Endothelial cell of umbilical vein (primary cell): Measurements from ENCODE around the gene ABCD1. TPM values are rescaled to one million over a fixed set of nuclear protein-coding genes. Genes with fewer than 3 reads are reported as not detected.

Experiments
- BruUV-seq: library from RNA; stranded (reverse); fragments of 400-500 nt; replicated peaks from 2 replicates; lab custom pipeline; 2021; lab: Mats Ljungman, UMichigan
- CTCF ChIA-PET: fragments of 300-600, 350-600 bp; sonication (Branson Sonifier 250); formaldehyde crosslinking; loops from one replicate; lab custom pipeline; 2021; ENCODE audit warnings: antibody characterized with exemption, inconsistent platforms; lab: Charles Lee
- POLR2A ChIA-PET: fragments of 300-600, 350-600 bp; sonication (Branson Sonifier 250); formaldehyde crosslinking; loops from one replicate; lab custom pipeline; 2021; ENCODE audit warnings: antibody characterized with exemption, inconsistent platforms; lab: Charles Lee
- DNase-seq: peaks from one replicate; pipeline ENCODE4 v3.0.0-alpha.2; 2011; ENCODE audit warnings: low read depth, low spot score
- FAIRE-seq: peaks from 2 replicates; lab custom pipeline; 2011; peaks lifted over from hg19 to GRCh38; lab: Jason Lieb, UNC
- H2AFZ ChIP-seq: 2 replicates; pipeline ENCODE4 v1.6.0; 2012; ENCODE audit warnings: low read depth, low read length, control low read depth, inconsistent platforms
- H3K27ac ChIP-seq: 2 replicates; pipeline ENCODE4 v1.5.1; 2011; ENCODE audit warnings: low read depth, mild to moderate bottlenecking, control low read depth, low read length, moderate library complexity; ENCODE audit not compliant: insufficient read depth
- H3K27me3 ChIP-seq, 2 experiments: 2 replicates each; pipeline versions ENCODE4 v1.6.0 to v1.6.1; 2011; ENCODE audit warnings: low read length in 2 of 2, mixed read lengths in 1 of 2; ENCODE audit not compliant: control insufficient read depth in 2 of 2, insufficient read depth in 2 of 2
- H3K36me3 ChIP-seq, 2 experiments: 2 replicates in 1 of 2; 3 replicates in 1 of 2; pipeline ENCODE4 v1.5.1; 2011; ENCODE audit warnings: low read length in 2 of 2, mild to moderate bottlenecking in 1 of 2, moderate library complexity in 1 of 2; ENCODE audit not compliant: control insufficient read depth in 2 of 2, insufficient read depth in 2 of 2; ENCODE audit errors: extremely low read depth in 1 of 2
- H3K4me1 ChIP-seq: 3 replicates; pipeline ENCODE4 v1.5.1; 2011; ENCODE audit warnings: mild to moderate bottlenecking, low read length; ENCODE audit not compliant: control insufficient read depth, insufficient read depth; ENCODE audit errors: extremely low read depth
- H3K4me2 ChIP-seq: 2 replicates; pipeline ENCODE4 v1.6.1; 2011; ENCODE audit warnings: low read length, control low read depth, mixed read lengths; ENCODE audit not compliant: insufficient read depth
- H3K4me3 ChIP-seq, 3 experiments: fragments of 200-600 bp in 1 of 3; sonication (generic), shearing (Covaris generic) in 1 of 3; replicated peaks in 1 of 3; 2 replicates each; pipeline ENCODE4 v1.5.1; 2011 to 2016; ENCODE audit warnings: control low read depth in 3 of 3, low read length in 3 of 3, mild to moderate bottlenecking in 2 of 3, inconsistent platforms in 1 of 3, low read depth in 1 of 3, moderate library complexity in 1 of 3; ENCODE audit not compliant: insufficient read depth in 1 of 3
- H3K79me2 ChIP-seq: 2 replicates; pipeline ENCODE4 v1.6.0; 2012; ENCODE audit warnings: low read length, inconsistent platforms; ENCODE audit not compliant: control insufficient read depth, insufficient read depth
- H3K9ac ChIP-seq: replicated peaks from 2 replicates; pipeline ENCODE3; 2011; ENCODE audit warnings: low read length, control low read depth; ENCODE audit not compliant: insufficient read depth; ENCODE audit errors: extremely low read depth
- H3K9me1 ChIP-seq: replicated peaks from 3 replicates; pipeline ENCODE4 v1.6.0; 2011; ENCODE audit warnings: mild to moderate bottlenecking, low read length; ENCODE audit not compliant: control insufficient read depth, insufficient read depth; ENCODE audit errors: extremely low read depth
- H3K9me3 ChIP-seq: replicated peaks from 2 replicates; pipeline ENCODE4 v1.5.1; 2012; ENCODE audit warnings: low read length, inconsistent platforms; ENCODE audit not compliant: control insufficient read depth, insufficient read depth
- H4K20me1 ChIP-seq: replicated peaks from 2 replicates; pipeline ENCODE3; 2011; ENCODE audit warnings: mild to moderate bottlenecking, low read length; ENCODE audit not compliant: control insufficient read depth, insufficient read depth; ENCODE audit errors: extremely low read depth
- EZH2 ChIP-seq: IDR thresholded peaks from 2 replicates; pipeline ENCODE4 v1.6.1; 2012; ENCODE audit warnings: borderline replicate concordance, low read depth, mild to moderate bottlenecking, moderate library complexity, low read length, inconsistent platforms; ENCODE audit not compliant: severe bottlenecking
- FOS ChIP-seq: IDR thresholded peaks from 2 replicates; pipeline ENCODE4 v1.6.1; 2011; ENCODE audit warnings: mild to moderate bottlenecking, low read length, moderate library complexity, borderline replicate concordance; ENCODE audit not compliant: insufficient read depth
- JUN ChIP-seq: IDR thresholded peaks from 2 replicates; pipeline ENCODE4 v1.6.1; 2011; ENCODE audit warnings: borderline replicate concordance, low read depth; ENCODE audit not compliant: insufficient read length, insufficient read depth
- dilution Hi-C: fragments of 300-500 bp; cut with MboI; formaldehyde crosslinking; loops from one replicate; pipeline ENCODE4 v1.15.0; 2019; ENCODE audit warnings: low sequenced_read_pairs; ENCODE audit not compliant: extremely low pct_ligation_motif_present
- intact Hi-C: fragments of 100-400 bp; cut with micrococcal nuclease; formaldehyde crosslinking; loops from one replicate; pipeline ENCODE4 v1.10.0; 2022
- polyA plus RNA-seq, 4 experiments: library from polyadenylated mRNA; depleted of rRNA in 3 of 4; stranded (reverse) in 3 of 4; unstranded in 1 of 4; fragments of >200 nt; gene quantifications; 2 replicates each; pipeline versions ENCODE4 v1.2.1 to v1.2.3, GENCODE V29; 2011 to 2012; ENCODE audit warnings: missing spikeins in 1 of 4
- total RNA-seq: library from RNA; stranded (reverse); gene quantifications from 2 replicates; pipeline ENCODE4 v1.2.3, GENCODE V29; 2021

ABCD1 gene
- total and polyA plus RNA-seq, 2 donors (not counting 3 experiments of a cell fraction or from before 2014, with no cell fraction given) = 9.1 to 12.9 TPM

GRCh38 chrX:153793291-153793690, 68.6 kb downstream of the ABCD1 start:
- no peak for FAIRE-seq
- ChIA-PET POLR2A (no interaction called here), CTCF (interaction anchor here (1.9 kb wide), 1 partner anchor 154 kb away, joined by 13 read pairs; no protein-coding TSS in a partner anchor)
- H2AFZ ChIP-seq = no peak overlapping the region
- peak overlapping the region; percentile 34 to 84 (median 78) for H3K4me3 ChIP-seq
- H3K27ac ChIP-seq = peak overlapping the region; percentile 87
- H3K4me2 ChIP-seq = peak overlapping the region; percentile 67
- peak overlapping the region; percentile 94 for H3K9ac ChIP-seq
- no peak for DNase-seq
- H3K9me3 ChIP-seq = no peaks in the 10 kb centered on the region
- dilution Hi-C loops = no loop called here
- peaks cover 58% of the 10 kb centered on the region for H3K79me2 ChIP-seq
- intact Hi-C loops = loop anchor here (10.0 kb wide), 1 partner anchor 82 kb away; no protein-coding TSS in a partner anchor
- H3K36me3 ChIP-seq = peaks cover 0 to 18% of the 10 kb centered on the region in 2 experiments
- no TSS peak for BruUV-seq
- H3K4me1 ChIP-seq = peaks cover 15% of the 10 kb centered on the region
- H4K20me1 ChIP-seq = no peaks in the 10 kb centered on the region
- H3K9me1 ChIP-seq = no peaks in the 10 kb centered on the region
- no peak for TF ChIP-seq FOS
- no peak for TF ChIP-seq JUN
- no peak for TF ChIP-seq EZH2
- H3K27me3 ChIP-seq = no peaks in the 10 kb centered on the region

Other genes with a start within 250 kb of the ABCD1 start
- gene BGN, start 229.9 kb upstream of the ABCD1 start, total RNA-seq = 453 and 479 TPM in 2 replicates
- gene BGN, start 229.9 kb upstream of the ABCD1 start, polyA plus RNA-seq = 879 and 880 TPM in 2 replicates
- 0.07 and 0.16 TPM in 2 replicates for gene ATP2B3, start 207.2 kb upstream of the ABCD1 start, total RNA-seq
- 0.01 and 0.02 TPM in 2 replicates for gene ATP2B3, start 207.2 kb upstream of the ABCD1 start, polyA plus RNA-seq
- 20.8 and 21.3 TPM in 2 replicates for gene CCNQ, start 125.7 kb upstream of the ABCD1 start, total RNA-seq
- 37.0 and 42.9 TPM in 2 replicates for gene CCNQ, start 125.7 kb upstream of the ABCD1 start, polyA plus RNA-seq
- gene DUSP9, start 77.7 kb upstream of the ABCD1 start, total RNA-seq = 0.35 TPM in 1 of 2 replicates, not detected in the other
- 0.04 and 0.05 TPM in 2 replicates for gene DUSP9, start 77.7 kb upstream of the ABCD1 start, polyA plus RNA-seq
- not detected in 2 replicates for gene PNCK, start 51.0 kb upstream of the ABCD1 start, total RNA-seq
- 0.12 and 0.37 TPM in 2 replicates for gene PNCK, start 51.0 kb upstream of the ABCD1 start, polyA plus RNA-seq
- 23.6 and 28.8 TPM in 2 replicates for gene SLC6A8, start 36.9 kb upstream of the ABCD1 start, total RNA-seq
- 22.7 and 22.8 TPM in 2 replicates for gene SLC6A8, start 36.9 kb upstream of the ABCD1 start, polyA plus RNA-seq
- 198 and 203 TPM in 2 replicates for gene BCAP31, start 469 bp upstream of the ABCD1 start, total RNA-seq
- 169 and 220 TPM in 2 replicates for gene BCAP31, start 469 bp upstream of the ABCD1 start, polyA plus RNA-seq
- gene PLXNB3, start 39.4 kb downstream of the ABCD1 start, total RNA-seq = 29.7 and 31.4 TPM in 2 replicates
- 19.0 and 27.1 TPM in 2 replicates for gene PLXNB3, start 39.4 kb downstream of the ABCD1 start, polyA plus RNA-seq
- 0.18 and 0.40 TPM in 2 replicates for gene SRPK3, start 56.2 kb downstream of the ABCD1 start, total RNA-seq
- gene SRPK3, start 56.2 kb downstream of the ABCD1 start, polyA plus RNA-seq = 0.25 and 0.29 TPM in 2 replicates
- gene IDH3G, start 69.5 kb downstream of the ABCD1 start, total RNA-seq = 57.7 and 60.7 TPM in 2 replicates
- gene IDH3G, start 69.5 kb downstream of the ABCD1 start, polyA plus RNA-seq = 116 and 128 TPM in 2 replicates
- 235 and 242 TPM in 2 replicates for gene SSR4, start 69.8 kb downstream of the ABCD1 start, total RNA-seq
- gene SSR4, start 69.8 kb downstream of the ABCD1 start, polyA plus RNA-seq = 732 and 1,321 TPM in 2 replicates
- 0.09 TPM in 2 replicates for gene PDZD4, start 105.7 kb downstream of the ABCD1 start, total RNA-seq
- 0.07 and 0.08 TPM in 2 replicates for gene PDZD4, start 105.7 kb downstream of the ABCD1 start, polyA plus RNA-seq
- not detected in 2 replicates for gene L1CAM, start 161.3 kb downstream of the ABCD1 start, total RNA-seq
- gene L1CAM, start 161.3 kb downstream of the ABCD1 start, polyA plus RNA-seq = 0.01 and 0.02 TPM in 2 replicates
- gene AVPR2, start 179.8 kb downstream of the ABCD1 start, total RNA-seq = not detected in 2 replicates
- gene AVPR2, start 179.8 kb downstream of the ABCD1 start, polyA plus RNA-seq = not detected in 2 replicates
- 31.9 and 33.3 TPM in 2 replicates for gene ARHGAP4, start 201.4 kb downstream of the ABCD1 start, total RNA-seq
- gene ARHGAP4, start 201.4 kb downstream of the ABCD1 start, polyA plus RNA-seq = 20.9 and 24.5 TPM in 2 replicates
- gene NAA10, start 210.2 kb downstream of the ABCD1 start, total RNA-seq = 143 and 144 TPM in 2 replicates
- 141 and 169 TPM in 2 replicates for gene NAA10, start 210.2 kb downstream of the ABCD1 start, polyA plus RNA-seq
- 6.2 and 8.0 TPM in 2 replicates for gene RENBP, start 219.8 kb downstream of the ABCD1 start, total RNA-seq
- gene RENBP, start 219.8 kb downstream of the ABCD1 start, polyA plus RNA-seq = 16.0 and 16.2 TPM in 2 replicates
- 80.9 and 85.9 TPM in 2 replicates for gene HCFC1, start 247.0 kb downstream of the ABCD1 start, total RNA-seq
- gene HCFC1, start 247.0 kb downstream of the ABCD1 start, polyA plus RNA-seq = 14.6 and 15.9 TPM in 2 replicates
- 2.6 and 4.1 TPM in 2 replicates for gene TMEM187, start 247.9 kb downstream of the ABCD1 start, total RNA-seq
- gene TMEM187, start 247.9 kb downstream of the ABCD1 start, polyA plus RNA-seq = 15.7 and 19.0 TPM in 2 replicates